Hepatic stellate cell (primary cell): ENCODE data around the gene EXOC6.
A peak's percentile ranks its signal among the peaks of the same experiment; 100 is the strongest.

Source experiments
- DNase-seq: peaks from one replicate; pipeline ENCODE4 v3.0.0; 2011; ENCODE audit warnings: low spot score

Gene EXOC6

DNA sequence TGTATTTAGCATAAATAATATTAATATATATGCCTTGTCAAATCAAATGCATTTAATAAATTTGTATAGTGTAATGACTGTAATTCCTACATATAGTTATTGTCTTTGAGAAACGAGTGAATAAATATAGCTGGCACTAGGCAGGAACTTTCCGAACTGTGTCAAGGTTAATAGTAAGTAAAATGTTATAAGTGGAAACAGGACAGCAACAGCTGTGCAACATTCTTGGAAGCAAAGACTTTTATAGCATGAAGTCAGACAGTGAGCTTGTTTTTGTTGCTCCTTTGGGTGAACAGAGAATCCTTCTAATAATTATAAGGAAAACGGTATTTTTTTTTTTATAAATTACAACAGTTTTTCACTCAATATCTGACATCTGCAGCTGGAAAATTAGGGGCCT, 14.0 kb upstream of the EXOC6 start:
- no peak for DNase-seq

DNA sequence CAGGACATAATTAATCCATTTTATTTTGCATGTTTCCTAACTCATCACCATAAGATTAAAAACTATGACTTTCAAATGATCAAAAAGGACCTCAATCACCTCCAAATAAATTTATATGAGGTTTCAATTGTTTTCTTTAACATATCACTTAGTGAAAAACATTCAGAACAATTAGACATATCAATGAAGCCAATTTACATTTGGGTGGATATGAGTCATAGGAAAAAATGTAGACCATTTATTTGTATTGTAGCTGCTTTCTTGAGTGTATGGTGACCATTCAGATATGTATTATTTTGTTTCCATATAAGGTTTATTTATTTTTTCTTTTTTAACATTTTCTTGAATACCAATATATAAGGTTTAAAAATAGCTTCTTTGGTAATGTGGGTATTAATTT, 13.3 kb upstream of the EXOC6 start:
- DNase-seq: peak; percentile 42

DNA sequence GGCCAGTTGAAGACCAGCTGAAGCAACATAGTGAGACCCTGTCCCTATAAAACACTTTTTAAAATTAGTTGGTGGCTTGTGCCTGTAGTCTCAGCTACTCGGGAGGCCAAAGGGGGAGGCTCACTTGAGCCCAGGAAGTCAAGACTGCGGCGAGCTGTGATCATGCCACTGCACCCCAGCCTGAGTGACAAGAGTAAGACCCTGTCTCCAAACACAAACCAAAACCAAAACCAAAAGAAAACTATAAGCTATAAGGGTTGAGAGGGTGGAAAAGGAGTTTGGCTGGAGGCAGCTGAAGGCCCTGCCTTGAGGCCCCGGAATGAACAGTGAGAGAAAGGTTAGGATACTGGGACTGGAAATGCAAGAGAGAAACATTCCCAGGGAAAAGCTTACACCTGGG, 10.9 kb upstream of the EXOC6 start:
- DNase-seq: no peak

DNA sequence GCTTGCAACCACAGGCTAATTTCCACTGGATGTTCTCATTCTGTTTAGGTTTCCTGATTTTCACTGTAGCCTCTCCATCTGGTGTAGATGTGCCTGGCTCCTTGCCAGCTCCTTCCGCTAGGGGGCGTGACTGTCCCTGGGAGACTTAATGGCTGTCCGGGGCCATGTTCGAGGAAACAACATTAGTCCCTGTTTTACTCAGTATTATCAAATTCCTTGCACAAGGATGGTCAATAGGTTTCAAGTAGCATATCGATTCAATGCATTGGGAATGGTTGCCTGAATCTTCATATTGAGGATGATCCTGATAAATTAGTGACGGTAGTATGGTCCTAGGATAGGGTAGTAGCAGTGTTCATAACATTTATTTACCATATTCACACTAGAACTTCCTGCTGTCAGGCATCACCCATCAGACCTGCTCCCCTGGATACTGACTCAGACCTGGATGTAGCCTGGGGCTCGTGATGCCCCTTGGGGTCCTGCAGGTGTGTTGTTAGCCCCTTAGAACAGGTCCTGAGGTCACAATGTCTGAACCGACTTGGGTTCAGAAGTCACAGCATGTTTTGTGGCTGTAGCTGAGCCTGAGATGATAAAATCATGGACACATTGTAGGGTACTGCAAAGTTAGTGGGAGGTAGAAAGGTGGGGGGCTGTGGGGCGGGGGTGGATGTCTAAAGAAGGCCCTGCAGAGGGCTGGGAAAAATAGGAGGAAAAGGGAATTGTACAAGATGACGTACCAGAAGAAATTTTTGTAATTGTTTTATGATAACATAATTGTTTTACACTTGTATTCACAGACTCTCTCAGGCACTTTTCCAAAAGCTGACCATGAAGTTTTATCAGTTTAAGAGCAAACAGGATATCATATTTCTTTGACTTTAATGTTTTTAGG, 8.9 kb upstream of the EXOC6 start:
- DNase-seq: peak; percentile 22

DNA sequence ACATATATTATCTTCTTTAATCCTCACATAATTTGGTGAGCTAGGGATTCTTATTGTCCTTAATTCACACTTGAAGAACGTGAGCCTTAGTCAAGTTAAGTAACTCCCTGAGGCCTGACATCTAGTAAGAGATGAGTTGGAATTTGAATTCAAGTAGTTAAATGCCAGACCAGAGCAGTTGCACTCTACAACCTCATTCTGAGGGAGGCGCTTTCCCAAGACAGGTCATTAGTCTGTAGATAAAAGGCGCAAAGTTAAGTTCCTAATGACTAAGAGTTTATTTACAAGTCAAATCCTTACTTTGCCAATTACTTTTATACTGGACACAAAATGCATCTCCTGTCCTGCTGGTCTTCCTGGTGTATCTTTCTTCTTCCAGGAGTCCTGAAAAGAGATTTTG, 3.6 kb upstream of the EXOC6 start:
- DNase-seq: no peak

DNA sequence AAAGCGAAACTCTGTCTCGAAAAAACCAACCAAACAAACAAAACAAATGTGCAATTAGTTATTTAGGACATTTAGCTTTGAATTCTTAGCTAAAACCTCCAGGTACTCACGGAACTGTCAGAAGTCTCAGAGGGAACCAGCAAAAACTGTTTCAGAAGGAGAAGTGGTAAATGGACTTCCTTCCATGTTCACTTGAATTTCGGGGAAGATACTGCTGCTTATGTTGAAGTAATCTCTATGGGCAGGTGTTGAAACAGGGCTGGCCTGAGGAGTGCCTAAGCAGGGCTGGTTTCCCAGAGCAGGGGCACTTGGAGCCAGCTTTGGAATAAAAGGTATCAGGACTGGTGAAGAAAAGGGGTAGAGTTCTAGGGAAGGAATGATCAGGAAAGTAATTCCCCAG, 2.4 kb upstream of the EXOC6 start:
- no peak for DNase-seq

DNA sequence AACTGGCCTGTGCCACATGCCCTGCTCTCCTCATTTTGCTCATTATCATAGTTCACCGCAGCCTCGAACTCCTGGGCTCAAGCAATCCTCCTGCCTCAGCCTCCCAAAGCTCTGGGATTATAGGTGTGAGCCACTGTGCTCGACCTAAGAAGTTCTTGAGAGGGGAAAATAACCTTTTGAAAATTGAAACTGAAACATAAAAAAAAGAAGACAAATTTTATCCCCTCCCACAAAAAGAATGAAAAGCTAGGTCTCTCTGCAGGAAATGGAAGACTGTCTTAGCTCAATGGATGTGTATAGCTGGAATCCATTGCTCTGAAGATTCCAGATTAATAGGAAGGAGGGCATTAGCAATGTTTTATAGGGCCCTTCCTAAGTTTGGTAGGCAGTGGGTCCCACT, 2.0 kb upstream of the EXOC6 start:
- DNase-seq: no peak

DNA sequence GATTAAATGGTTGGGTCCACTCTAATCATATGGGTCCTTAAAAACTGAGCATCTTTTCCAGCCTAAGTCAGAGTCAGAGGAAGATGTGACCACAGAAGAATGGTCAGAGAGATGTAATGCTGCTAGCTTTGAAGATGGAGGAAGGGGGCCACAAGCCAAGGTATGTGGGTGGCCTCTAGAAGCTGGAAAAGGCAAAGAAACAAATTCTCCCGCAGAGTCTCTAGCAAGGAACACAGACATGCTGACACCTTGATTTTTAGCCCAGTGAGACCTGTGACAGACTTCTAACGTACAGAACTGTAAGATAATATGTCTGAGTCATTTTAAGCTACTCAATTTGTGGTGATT, 1.5 kb upstream of the EXOC6 start:
- DNase-seq: no peak

DNA sequence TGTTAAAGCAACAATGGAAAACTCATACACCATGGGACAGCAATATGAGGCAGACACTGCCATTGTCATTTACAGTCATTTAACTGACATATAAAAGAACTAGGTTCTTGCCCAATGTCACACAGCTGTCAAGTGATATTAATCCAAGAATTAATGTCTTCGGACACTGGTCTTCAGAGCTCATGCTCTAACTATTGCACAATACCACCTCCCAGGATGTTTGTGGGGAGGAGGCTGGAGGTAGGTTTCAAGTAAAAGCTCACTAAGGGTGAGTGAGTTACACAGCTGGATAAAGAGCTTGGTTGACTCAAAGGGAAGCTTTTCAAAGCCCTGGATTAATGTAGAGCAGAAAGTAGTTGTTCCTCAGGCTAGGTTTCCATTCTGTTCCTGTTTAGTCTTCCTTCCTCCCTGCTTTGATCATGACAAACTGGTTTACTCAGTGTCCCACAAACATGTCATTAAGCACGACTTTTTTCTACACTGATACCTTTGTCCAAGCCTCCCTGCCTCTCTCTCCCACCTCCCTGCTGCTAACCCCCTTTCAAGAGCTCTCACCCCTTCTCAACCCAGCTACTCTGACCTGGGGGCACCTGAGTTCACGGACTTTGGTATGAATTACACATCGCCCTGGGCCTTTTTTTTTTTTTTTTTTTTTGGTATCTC, 987 bp upstream of the EXOC6 start:
- no peak for DNase-seq

DNA sequence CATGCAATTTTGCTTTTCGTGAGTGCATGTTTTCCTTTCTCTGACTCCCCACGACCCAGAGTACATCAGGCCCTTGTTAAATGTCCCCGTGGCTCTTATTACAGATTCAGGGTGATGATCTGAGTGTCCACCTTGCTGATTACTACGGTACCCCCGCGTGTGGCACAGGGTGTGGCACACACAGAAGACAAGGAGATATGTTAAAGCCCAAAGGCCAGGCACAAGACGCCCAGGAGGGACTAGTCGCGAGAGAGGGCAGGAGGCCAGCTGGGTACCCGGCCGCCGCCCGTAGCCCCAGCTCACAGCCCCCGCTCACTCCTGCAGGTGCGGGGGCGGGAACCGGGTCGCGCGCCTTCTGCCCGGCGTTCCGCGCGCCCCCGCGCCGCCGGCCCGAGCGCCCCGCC, 281 bp upstream of the EXOC6 start:
- no peak for DNase-seq

DNA sequence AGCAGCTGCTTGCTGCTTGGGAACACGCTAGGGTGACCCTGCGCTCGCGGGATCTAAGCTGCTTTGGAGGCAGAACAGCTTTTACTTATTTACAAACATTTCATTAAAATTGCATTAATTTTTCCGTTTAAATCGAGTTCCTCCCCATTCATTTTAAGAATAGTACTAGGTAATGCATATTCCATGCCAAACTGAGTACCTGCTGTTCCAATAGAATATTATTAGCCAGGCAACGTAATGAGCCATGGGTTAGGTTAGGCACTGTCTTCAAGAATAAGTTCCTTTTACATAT, 860 bp downstream of the EXOC6 start:
- no peak for DNase-seq

DNA sequence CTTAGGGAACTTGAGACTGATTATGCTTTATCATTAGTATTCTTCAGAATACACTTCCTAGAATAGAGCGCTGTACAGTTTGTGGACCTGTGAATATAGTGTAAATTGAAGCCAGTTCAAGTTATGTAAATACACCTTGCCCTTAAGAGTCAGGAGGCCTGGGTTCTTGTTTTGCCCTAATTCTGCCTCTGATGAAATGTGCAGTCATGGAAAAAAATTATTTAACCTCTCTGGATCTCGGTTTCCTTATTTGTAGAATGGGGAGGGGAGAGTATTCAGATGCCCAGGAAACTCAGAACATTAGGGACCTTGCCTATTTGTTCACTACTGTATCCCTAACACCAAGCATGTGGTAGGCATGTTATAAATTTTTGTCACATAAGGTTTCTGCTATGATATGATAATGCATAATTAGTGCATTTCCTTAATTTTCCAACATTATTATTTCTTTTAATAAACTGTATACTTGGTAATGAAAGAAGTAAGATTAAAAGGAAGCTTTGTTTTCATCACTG, 1.3 kb downstream of the EXOC6 start:
- no peak for DNase-seq

DNA sequence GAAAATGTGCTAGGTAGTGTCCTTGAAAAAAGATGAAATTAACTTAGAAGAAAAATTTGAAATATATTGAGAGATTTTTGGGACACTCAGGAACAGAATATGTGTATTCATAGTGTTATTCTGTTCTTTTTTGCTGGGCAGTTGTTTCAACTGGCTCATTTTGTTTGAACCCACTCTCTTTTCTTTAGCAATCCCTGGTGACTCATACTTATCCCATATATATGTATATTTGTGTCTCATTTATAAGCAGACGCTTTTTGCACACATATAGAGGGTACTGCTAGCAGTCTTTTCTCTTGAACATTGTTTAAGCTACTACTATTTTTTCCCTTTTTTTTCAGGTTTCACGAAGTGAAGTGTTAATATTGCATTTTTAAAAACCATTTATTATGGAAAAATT, 1.9 kb downstream of the EXOC6 start:
- no peak for DNase-seq

DNA sequence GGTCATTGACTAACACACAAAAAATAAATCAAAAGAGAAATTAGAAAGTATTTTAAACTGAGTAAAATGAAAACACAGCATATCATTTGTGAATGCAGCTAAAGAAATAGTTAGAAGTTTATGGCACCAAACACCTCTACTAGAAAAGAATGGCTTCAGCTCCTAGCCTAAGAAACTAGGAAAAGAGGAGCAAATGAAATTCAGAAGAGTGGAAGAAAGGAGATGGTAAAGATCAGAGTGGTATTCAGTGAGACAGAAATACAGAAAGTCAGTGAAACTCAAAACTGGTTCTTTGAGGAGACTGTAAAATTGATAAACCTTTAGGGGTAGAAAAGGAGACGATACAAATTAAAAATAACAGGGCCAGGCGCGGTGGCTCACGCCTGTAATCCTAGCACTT, 2.7 kb downstream of the EXOC6 start:
- DNase-seq: no peak

DNA sequence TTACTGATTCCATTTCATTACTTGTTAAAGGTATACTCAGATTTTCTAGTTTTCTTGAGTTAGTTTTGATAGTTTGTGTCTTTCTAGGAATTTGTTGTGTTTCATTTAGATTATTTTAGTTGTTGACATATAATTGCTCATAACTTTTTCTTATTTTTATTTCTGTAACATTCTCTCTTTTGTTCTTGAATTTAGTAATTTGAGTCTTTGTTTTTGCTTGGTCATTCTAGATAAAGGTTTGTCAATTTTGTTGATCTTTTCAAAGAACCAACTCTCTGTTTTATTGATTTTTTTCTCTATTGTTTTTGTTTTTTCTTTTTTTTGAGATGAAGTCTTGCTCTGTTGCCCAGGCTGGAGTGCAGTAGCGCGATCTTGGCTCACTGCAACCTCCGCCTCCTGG, 7.2 kb downstream of the EXOC6 start:
- no peak for DNase-seq

DNA sequence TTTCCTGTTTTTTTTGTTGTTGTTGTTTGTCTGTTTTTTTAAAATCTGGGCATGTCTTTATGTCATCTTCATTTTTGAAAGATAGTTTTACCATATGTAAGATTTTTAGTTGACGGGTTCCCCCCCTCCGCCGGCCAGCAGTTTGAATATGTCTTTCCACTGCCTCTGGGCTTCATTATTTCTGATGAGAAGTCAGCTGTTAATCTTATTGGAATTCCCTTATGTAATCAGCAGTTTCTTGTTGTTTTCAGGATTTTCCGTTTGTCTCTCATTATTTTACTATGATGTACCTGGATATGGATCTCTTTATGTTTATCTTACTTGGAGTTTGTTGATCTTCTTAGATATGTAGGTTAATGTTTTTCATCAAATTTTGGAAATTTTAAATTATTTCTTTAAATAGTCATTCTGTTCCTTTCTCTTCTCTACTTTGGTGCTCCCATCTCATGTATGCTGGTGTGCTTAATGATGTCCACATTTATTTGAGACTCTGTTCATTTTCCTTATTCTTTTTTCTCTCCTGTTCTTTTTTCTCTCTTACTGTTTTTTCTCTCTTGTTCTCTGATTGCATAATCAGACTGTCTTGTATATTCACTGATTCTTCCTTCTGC, 9.7 kb downstream of the EXOC6 start:
- DNase-seq: no peak

DNA sequence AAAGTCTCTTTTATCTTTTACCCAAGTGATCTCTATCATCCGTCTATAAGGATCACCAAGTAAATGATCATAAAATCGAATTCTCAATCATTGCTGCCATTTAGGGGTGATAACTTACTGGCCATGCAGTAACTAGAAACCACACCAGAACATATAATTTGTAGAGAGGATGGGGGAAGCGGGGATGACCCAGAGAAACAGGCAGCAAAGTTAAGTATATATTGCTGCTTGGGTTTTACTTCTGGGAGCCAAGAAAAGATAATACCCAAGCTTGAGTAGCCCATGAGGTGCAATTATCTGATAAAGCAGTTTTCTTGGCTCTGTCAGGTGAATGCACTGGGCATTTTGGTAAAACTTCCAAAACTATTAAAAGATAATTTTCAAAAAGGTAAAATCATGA, 18.9 kb downstream of the EXOC6 start:
- DNase-seq: no peak

DNA sequence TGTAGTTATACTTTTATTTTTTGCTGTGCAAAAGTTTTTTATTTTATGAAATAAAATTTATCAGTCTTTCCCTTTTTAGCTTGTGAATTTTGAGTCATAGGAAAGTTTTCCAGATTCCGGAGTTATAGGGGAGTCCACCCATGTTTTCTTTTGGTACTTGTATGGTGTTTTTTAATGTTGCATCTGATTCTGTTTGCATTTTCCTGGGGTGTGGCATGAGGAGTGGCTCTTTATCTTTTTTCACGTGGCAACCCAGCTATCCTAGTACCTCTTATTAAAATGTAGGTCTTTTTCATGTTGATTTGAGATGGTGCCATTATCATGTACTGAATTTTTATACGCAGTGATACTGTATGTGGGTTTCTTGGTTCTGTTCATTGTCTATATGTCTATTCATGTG, 19.7 kb downstream of the EXOC6 start:
- DNase-seq: no peak

DNA sequence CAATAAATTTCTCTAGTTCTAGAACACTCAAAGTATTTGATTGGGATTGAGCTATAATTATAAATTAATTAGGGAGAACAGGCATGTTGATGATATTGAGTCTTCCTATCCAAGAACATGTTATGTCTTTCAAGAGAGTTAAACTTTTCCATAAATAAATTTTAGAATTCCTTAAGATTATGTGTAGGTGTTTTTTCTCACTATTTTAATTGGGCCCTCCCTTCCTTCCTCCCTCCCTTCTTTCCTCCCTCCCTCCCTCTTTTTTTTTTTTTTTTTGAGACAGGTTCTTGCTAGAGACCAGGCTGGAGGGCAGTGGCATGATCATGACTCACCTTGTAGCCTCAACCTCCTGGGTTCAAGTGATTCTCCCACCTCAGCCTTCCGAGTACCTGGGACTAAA, 20.2 kb downstream of the EXOC6 start:
- no peak for DNase-seq

DNA sequence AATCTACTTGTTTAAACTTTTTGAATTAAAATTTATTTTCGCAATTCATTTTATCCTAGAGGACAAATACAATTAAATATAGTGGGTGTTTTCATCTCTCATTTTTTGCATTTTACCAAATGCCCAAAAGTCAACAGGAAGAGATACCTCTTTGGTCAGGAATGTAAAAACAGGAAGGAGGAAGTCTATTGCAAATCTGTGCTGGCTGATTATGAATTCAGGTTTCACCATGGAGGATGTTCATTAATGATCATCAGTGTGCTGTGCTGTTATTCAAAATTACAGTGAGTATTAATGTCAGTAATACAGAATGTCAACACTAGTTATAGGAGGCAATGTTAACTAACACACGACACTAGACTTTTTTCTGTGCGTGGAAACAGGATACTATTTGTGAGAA, 24.7 kb downstream of the EXOC6 start:
- DNase-seq: no peak

DNA sequence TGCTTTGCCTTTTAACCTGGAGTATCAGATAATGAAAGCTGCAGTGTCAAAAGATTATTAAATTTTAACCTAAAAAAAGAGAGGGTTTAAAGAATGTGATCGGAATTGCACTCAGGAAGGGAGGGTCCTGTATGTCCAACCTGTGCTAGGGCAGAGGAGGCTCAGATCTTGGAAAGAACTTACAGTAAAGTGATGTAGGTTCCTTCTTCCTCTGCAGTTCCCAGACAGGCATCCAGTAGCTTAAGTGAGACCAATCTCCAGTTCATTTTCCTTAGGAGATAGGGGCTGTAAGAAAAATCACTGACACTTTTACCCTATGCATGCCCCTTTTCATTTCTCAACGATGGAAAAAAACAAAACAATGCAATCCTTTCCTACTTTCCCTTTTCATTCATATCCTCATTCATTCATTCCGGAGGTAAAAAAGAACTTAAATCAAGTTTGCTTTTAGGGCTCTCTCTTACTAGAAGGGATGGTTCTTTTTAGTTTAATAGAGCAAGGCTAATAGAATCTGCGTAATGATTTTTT, 28.3 kb downstream of the EXOC6 start:
- no peak for DNase-seq

DNA sequence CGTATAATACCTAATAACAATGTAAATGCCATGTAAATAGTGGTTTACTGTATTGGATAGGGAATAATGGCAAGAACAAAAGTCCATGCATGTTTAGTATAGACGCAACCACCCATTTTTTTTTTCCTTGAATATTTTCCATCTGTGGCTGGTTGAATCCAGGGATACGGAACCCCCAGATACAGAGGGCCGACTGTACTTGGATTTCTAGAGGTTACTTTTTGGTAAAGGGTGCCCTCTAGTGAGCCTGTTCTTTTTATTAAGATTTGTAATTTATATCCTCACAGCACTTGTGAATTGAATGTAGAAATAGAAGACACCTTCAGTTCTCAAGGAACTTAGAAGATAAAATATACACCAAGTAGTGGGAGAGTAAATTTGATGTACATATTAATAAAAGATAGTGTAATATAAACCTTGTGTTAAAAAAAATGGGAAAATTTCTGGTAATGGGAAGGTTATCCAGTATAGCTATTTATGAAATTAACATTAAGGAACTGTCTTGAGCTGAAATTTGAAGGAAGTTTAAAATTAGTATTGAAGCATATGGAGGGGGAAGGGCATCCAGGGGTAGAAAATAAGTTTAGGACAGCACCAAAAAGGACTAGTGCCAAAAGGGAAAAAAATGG, 32.0 kb downstream of the EXOC6 start:
- DNase-seq: peak; percentile 15

DNA sequence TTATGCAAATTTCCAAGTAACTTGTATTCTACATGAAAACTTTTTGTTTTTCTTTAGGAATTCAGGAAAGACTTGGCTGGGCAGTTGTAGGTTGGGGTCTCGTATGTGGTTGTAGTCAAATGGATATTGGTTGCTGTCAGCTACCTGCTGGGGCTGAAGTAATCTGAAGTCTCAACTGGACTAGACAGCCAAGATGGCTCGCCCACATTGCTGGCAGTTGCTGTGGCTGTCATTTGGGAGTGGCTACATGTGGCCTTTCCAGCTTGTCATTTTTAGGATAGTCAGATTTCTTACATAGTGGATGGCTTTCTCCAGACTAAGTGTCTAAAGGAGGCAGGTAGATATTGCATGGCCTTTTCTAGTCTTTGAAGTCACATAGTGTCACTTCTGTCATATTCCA, 32.6 kb downstream of the EXOC6 start:
- no peak for DNase-seq
